Activated gamma-delta T cell treated with anti-CD3 and anti-CD28 coated beads, Interleukin-2, amount 50 U/mL, for 16 hours (primary cell): Measurements from ENCODE around the gene MBD3L4.
"Not testable (repeated sequence)": the region's sequence is repeated elsewhere in the genome, so short reads cannot be mapped to it uniquely, and the experiment has no call there.

Source experiments
- DNase-seq: peaks from one replicate; pipeline ENCODE4 v3.0.0-alpha.2; 2020; ENCODE audit warnings: low read depth

The MBD3L4 gene

GRCh38 chr19:7049021-7049420 is 9.0 kb upstream of the MBD3L4 start, which contains the start of gene MBD3L2:
TSS of gene MBD3L2 (plus strand) at chr19:7049321. CDS start at chr19:7049374, 53 bp downstream.
- DNase-seq = not testable (repeated sequence)

DNA sequence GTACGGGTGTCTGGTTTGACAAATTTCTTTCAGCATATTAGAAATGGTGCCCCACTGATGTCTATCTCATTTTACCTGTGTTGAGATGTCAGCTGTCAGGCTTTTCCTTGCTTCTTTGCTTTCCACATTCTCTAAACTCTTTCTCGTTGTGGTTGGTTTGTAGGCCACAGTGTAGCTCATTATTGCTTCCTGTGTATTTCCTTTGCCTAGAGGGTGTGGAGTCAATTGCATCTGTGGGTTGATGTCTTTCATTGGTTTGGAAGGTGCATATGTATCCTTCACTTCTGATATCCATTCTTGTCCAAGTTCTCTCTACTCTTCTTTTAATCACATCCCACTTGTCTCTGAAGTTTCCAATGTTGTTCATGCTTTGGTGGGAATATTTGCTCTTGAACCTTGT is 1.6 kb upstream of the MBD3L4 start:
- not testable (repeated sequence) for DNase-seq

GRCh38 chr19:7030278-7030677 is 9.7 kb downstream of the MBD3L4 start, which contains the start of gene MBD3L5:
TSS of gene MBD3L5 (plus strand) at chr19:7030578. CDS start at chr19:7030612, 34 bp downstream.
- DNase-seq = not testable (repeated sequence)

DNA sequence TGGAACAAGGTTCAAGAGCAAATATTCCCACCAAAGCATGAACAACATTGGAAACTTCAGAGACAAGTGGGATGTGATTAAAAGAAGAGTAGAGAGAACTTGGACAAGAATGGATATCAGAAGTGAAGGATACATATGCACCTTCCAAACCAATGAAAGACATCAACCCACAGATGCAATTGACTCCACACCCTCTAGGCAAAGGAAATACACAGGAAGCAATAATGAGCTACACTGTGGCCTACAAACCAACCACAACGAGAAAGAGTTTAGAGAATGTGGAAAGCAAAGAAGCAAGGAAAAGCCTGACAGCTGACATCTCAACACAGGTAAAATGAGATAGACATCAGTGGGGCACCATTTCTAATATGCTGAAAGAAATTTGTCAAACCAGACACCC is 11.2 kb downstream of the MBD3L4 start:
- not testable (repeated sequence) for DNase-seq

DNA sequence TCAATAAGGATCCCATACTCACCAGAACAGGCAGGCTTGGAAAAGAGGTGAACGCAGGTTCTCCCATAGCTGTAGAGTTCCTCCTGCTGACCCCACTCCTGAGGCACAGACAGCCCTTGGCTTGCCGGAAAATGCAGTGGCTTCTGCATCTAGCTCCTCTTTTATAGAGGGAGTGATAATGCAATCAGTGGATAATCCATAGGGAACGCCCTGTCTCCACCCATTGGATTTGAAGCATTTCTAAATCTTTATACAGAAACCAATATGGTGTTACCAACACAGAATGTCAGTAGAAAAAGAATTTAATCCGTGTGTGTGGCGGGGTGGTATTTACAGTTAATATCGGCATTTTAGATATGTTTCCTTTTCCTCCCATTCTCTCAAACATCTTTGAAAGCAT is 18.6 kb downstream of the MBD3L4 start, which contains the start of gene MBD3L2B:
Gene MBD3L2B, minus strand, starts transcription at position 101 of the 400 bp plus-strand sequence. Its CDS starts 34 bp downstream, at position 67.
- not testable (repeated sequence) for DNase-seq

DNA sequence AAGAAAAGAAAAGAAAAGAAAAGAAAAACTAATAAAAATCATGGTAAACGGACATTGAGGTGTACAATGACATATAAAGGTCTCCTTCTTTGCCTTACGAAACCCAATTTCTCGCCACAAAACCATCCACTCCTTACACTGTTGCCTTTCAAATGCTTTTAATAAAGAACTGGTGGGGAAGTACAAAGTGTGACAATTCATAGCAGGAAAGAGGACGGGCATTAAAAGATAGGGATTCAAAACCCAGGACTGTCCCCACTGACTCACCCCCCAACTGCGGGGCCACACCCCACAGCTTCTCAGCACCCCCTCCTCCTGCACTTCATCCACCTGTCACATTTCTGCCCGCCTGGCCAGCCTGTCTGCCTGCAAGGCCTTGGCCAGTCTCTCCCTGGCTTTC is 21.2 kb downstream of the MBD3L4 start:
- no peak for DNase-seq

- DNase-seq = no peak
Observed at GRCh38 chr19:7013678-7014077, 26.3 kb downstream of the MBD3L4 start.

- DNase-seq = no peak
Observed at GRCh38 chr19:7010722-7011593, 29.0 kb downstream of the MBD3L4 start.

DNA sequence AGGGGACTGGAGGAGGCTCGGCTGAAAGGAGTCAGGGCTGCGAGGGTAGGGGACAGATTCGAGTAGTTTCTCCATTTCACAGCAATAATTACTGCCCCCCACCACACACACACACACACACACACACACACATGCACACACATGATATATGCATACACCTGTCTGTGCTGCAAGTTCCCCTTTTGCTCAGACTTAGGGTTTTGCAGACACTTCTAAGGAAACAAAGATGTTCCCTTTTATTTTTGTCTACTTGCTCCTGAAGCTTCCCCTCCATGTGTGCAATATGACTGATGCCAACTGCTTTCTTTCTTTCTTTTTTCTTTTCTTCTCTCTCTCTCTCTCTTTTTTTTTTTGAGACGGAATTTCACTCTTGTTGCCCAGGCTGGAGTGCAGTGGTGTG is 32.1 kb downstream of the MBD3L4 start:
- no peak for DNase-seq

DNA sequence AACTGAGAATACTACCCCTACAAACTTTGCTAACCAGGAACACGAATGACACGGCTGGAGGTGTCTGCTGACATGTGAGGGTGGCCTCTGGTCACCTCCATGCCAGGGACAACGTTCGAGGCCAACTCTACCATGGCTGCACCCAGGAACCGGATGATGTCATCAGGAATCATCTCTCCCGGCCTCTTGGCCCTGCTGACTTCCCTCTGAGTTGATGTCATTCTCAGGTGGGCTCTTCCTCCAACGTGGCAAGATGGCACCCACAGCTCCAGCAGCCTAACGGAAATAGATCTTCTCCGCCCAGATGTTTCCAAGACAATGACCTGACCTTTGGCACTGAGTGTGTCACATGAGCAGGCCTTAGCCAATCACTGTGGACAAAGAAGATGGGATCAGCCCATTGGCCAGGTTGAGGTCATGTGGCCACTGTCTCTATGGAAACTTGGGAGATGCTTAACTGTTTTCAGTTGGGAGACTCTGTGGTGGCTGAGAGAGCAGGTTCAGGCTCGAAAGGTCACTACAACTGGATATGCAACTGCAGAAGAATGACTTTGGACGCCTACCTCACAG is 33.8 kb downstream of the MBD3L4 start:
- DNase-seq = no peak

GRCh38 chr19:7004313-7004931 is 35.6 kb downstream of the MBD3L4 start:
- no peak for DNase-seq

GRCh38 chr19:7000816-7001215 is 39.2 kb downstream of the MBD3L4 start:
- DNase-seq = no peak

- no peak for DNase-seq
Observed at GRCh38 chr19:7000333-7000732, 39.6 kb downstream of the MBD3L4 start.

DNA sequence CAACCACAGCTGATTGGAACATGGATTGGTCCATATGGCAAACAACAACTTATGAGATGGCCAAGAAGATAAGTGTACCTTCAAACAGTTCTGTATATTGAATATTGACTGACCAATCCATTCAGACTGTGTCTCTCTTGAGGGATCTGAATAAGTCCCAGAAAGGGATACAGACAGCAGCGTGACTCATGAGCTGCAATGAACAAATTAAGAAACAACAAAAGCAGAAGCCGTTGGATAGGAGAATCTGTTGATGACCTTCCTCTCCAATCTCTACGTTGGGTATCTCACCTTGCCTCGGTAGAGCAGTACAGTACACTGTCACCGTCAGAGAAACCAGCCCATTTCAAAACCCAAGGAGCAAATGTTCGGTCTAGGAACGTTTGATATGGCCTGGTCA is 40.0 kb downstream of the MBD3L4 start:
- no peak for DNase-seq

- DNase-seq = no peak
Observed at GRCh38 chr19:6997679-6998445, 42.1 kb downstream of the MBD3L4 start.

DNA sequence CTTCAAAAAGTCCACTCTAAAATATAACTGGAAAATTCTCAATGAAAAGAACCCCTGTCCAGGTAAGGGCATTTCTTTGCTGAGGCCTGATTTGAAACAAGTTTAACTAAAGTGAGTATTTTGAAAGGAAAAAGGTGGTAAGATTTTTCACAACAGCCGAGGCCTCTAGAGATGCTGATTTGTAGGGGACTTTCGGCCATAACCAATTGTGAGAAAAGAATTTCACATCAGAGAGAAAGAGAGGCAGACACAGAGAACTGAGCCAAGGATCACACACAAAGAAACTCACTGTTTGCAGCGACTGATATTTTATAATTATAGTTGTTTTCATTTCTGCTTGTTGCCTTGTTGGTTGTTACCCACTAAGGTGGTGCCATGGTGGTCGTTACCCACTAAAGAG is 43.2 kb downstream of the MBD3L4 start:
- no peak for DNase-seq

GRCh38 chr19:6995054-6995453 is 44.9 kb downstream of the MBD3L4 start:
- no peak for DNase-seq

GRCh38 chr19:6988257-6988656 is 51.7 kb downstream of the MBD3L4 start:
- no peak for DNase-seq

- no peak for DNase-seq
Observed at GRCh38 chr19:6987850-6988249, 52.1 kb downstream of the MBD3L4 start.
